Measurements from ENCODE around the gene TAS2R3. TPM values are rescaled to one million over a fixed set of nuclear protein-coding genes. Genes with fewer than 3 reads are reported as not detected.

TAS2R3 gene
- total and polyA plus RNA-seq, 9 of the 15 experiments (the other 6 are each of a cell fraction or from before 2014, with no cell fraction given), result 0.37 to 1.9 (median 1.2) TPM; not detected in 2

- no peak for TF ChIP-seq BRCA1 (IDR thresholded peaks at IDR 0.05)
- no peak for TF ChIP-seq BRCA1 (CRISPR knock-in tag; IDR thresholded peaks at IDR 0.05)
- peak in 1 of 2 experiments; percentile 6; a peak in 2 of 4 replicates for TF ChIP-seq NRF1 (conservative IDR thresholded peaks at IDR 0.05 in 1 of 2, IDR thresholded peaks at IDR 0.05 in 1 of 2)
- TF ChIP-seq ZNF740 (CRISPR knock-in tag; IDR thresholded peaks at IDR 0.05), result no peak
- TF ChIP-seq ZNF740 (tag; IDR thresholded peaks at IDR 0.05), result no peak
- TF ChIP-seq MCM7 (IDR thresholded peaks at IDR 0.05), result no peak
- peak; percentile 46; the same call in 1 of the 2 replicates for TF ChIP-seq GATA2 (CRISPR knock-in tag; IDR thresholded peaks at IDR 0.05)
- TF ChIP-seq ZKSCAN3 (CRISPR knock-in tag; IDR thresholded peaks at IDR 0.05), result no peak
- TF ChIP-seq THRB (CRISPR knock-in tag; conservative IDR thresholded peaks at IDR 0.05), result no peak
- TF ChIP-seq MYC (IDR thresholded peaks at IDR 0.05; ENCODE audit: low read depth, low read length), result no peak
- TF ChIP-seq MYC (CRISPR knock-in tag; IDR thresholded peaks at IDR 0.05; ENCODE audit: borderline replicate concordance, low read depth), result peak; percentile 33; the same call in 1 of the 2 replicates
- peak; percentile 5 for TF ChIP-seq BRD9 (IDR thresholded peaks at IDR 0.05; ENCODE audit: low read depth, partially characterized antibody)
- no peak for TF ChIP-seq FOS (IDR thresholded peaks at IDR 0.05; ENCODE audit: extremely low read depth, insufficient read length)
- TF ChIP-seq SMARCA4 (IDR thresholded peaks at IDR 0.05), result no peak
- no peak for TF ChIP-seq ZC3H8 (IDR thresholded peaks at IDR 0.05)
- no peak for TF ChIP-seq POLR2A (conservative IDR thresholded peaks at IDR 0.05)
- TF ChIP-seq ZNF384 (IDR thresholded peaks at IDR 0.05; ENCODE audit: low read depth, low read length), result 0 out of 2 replicates have a peak, but pooled peaks have one; percentile 9
- TF ChIP-seq ZNF436 (CRISPR knock-in tag; IDR thresholded peaks at IDR 0.05), result no peak
- TF ChIP-seq KHSRP (IDR thresholded peaks at IDR 0.05), result no peak
- TF ChIP-seq GTF2E2 (tag; IDR thresholded peaks at IDR 0.05), result peak; percentile 82
- TF ChIP-seq ADNP (tag; IDR thresholded peaks at IDR 0.05), result no peak
- TF ChIP-seq MTA2 (IDR thresholded peaks at IDR 0.05; ENCODE audit: low read depth), result no peak
- no peak for TF ChIP-seq IFI16 (CRISPR knock-in tag; IDR thresholded peaks at IDR 0.05)
- TF ChIP-seq ZNF3 (CRISPR knock-in tag; IDR thresholded peaks at IDR 0.05), result no peak
- TF ChIP-seq ILK (tag; IDR thresholded peaks at IDR 0.05; ENCODE audit: borderline replicate concordance, low read depth), result no peak
- no peak for TF ChIP-seq NFE2 (IDR thresholded peaks at IDR 0.05; ENCODE audit: low read depth)
- no peak for TF ChIP-seq SMAD4 (CRISPR knock-in tag; conservative IDR thresholded peaks at IDR 0.05)
- TF ChIP-seq ESRRB (CRISPR knock-in tag; IDR thresholded peaks at IDR 0.05; ENCODE audit: borderline replicate concordance), result 0 out of 2 replicates have a peak, but pooled peaks have one; percentile 51
- TF ChIP-seq NFXL1 (CRISPR knock-in tag; IDR thresholded peaks at IDR 0.05), result 0 out of 2 replicates have a peak, but pooled peaks have one; percentile 6
- 0 out of 2 replicates have a peak, but pooled peaks have one; percentile 22 for TF ChIP-seq KAT7 (CRISPR knock-in tag; IDR thresholded peaks at IDR 0.05; ENCODE audit: borderline replicate concordance)
- TF ChIP-seq KDM5B (IDR thresholded peaks at IDR 0.05; ENCODE audit: insufficient replicate concordance, low read depth, low read length), result peak; percentile 21
- TF ChIP-seq ZNF76 (CRISPR knock-in tag; IDR thresholded peaks at IDR 0.05; ENCODE audit: borderline replicate concordance), result 0 out of 2 replicates have a peak, but pooled peaks have one; percentile 7
- TF ChIP-seq CGGBP1 (CRISPR knock-in tag; IDR thresholded peaks at IDR 0.05), result no peak
Observed at GRCh38 chr7:141738592-141739013, 25.3 kb upstream of the TAS2R3 start (continued).
